CD4-positive, alpha-beta T cell treated with Interleukin-4 for 1 hour (primary cell): ENCODE measurements around the gene MAP6.
A peak's percentile ranks its signal among the peaks of the same experiment; 100 is the strongest.
"Not testable (repeated sequence)": the region's sequence is repeated elsewhere in the genome, so short reads cannot be mapped to it uniquely, and the experiment has no call there.

ENCODE experiments used
- DNase-seq, 2 donors: peaks; one replicate each; pipeline ENCODE4 v3.0.0-alpha.2; 2020 to 2022

MAP6 gene

GRCh38 chr11:75668451-75669297 lies at the start of gene MAP6:
MAP6 (minus strand) TSS chr11:75669038; CDS start chr11:75668369, 669 bp downstream.
- no peak for DNase-seq

- DNase-seq = no peak
Measured at GRCh38 chr11:75717608-75718418, 49.0 kb upstream of the MAP6 start, which contains the start of gene MOGAT2. MOGAT2 (plus strand) TSS chr11:75717838; CDS start chr11:75717889, 51 bp downstream.

GRCh38 chr11:75716659-75717058 lies 47.8 kb upstream of the MAP6 start:
- no peak for DNase-seq

- no peak for DNase-seq
Measured at GRCh38 chr11:75715688-75716087, 46.9 kb upstream of the MAP6 start.

- DNase-seq = no peak
Measured at GRCh38 chr11:75714211-75714610, 45.4 kb upstream of the MAP6 start.

GRCh38 chr11:75706260-75706729 lies 37.5 kb upstream of the MAP6 start:
- peak; percentile 60 to 68 for DNase-seq

GRCh38 chr11:75705541-75705940 lies 36.7 kb upstream of the MAP6 start:
- no peak for DNase-seq

GRCh38 chr11:75703695-75704237 lies 34.9 kb upstream of the MAP6 start:
- DNase-seq = no peak

GRCh38 chr11:75700940-75701339 lies 32.1 kb upstream of the MAP6 start:
- no peak for DNase-seq

GRCh38 chr11:75697906-75698581 lies 29.2 kb upstream of the MAP6 start:
- no peak for DNase-seq

GRCh38 chr11:75691804-75692203 lies 23.0 kb upstream of the MAP6 start:
- DNase-seq = no peak

GRCh38 chr11:75689863-75690609 lies 21.2 kb upstream of the MAP6 start:
- peak in 1 of 2 donors; percentile 43 for DNase-seq

GRCh38 chr11:75683856-75684255 lies 15.0 kb upstream of the MAP6 start:
- not testable (repeated sequence) for DNase-seq

GRCh38 chr11:75679566-75679965 lies 10.7 kb upstream of the MAP6 start:
- no peak for DNase-seq

GRCh38 chr11:75678620-75679259 lies 9.9 kb upstream of the MAP6 start:
- no peak for DNase-seq

- DNase-seq = no peak
Measured at GRCh38 chr11:75677909-75678308, 9.1 kb upstream of the MAP6 start.

- DNase-seq = no peak
Measured at GRCh38 chr11:75677275-75677674, 8.4 kb upstream of the MAP6 start.

- peak in 1 of 2 donors; percentile 11 for DNase-seq
Measured at GRCh38 chr11:75673977-75674582, 5.2 kb upstream of the MAP6 start.

GRCh38 chr11:75667831-75668450 lies 897 bp downstream of the MAP6 start:
- DNase-seq = no peak

- no peak for DNase-seq
Measured at GRCh38 chr11:75667255-75667830, 1.5 kb downstream of the MAP6 start.
